ENCODE measurements around the gene USF2. TPM values are rescaled to one million over a fixed set of nuclear protein-coding genes. Genes with fewer than 3 reads are reported as not detected.
"Not testable (repeated sequence)": the region's sequence is repeated elsewhere in the genome, so short reads cannot be mapped to it uniquely, and the experiment has no call there.

Gene USF2
- total RNA-seq, 2 experiments from 2014 or later, result 116 to 154 TPM

DNA sequence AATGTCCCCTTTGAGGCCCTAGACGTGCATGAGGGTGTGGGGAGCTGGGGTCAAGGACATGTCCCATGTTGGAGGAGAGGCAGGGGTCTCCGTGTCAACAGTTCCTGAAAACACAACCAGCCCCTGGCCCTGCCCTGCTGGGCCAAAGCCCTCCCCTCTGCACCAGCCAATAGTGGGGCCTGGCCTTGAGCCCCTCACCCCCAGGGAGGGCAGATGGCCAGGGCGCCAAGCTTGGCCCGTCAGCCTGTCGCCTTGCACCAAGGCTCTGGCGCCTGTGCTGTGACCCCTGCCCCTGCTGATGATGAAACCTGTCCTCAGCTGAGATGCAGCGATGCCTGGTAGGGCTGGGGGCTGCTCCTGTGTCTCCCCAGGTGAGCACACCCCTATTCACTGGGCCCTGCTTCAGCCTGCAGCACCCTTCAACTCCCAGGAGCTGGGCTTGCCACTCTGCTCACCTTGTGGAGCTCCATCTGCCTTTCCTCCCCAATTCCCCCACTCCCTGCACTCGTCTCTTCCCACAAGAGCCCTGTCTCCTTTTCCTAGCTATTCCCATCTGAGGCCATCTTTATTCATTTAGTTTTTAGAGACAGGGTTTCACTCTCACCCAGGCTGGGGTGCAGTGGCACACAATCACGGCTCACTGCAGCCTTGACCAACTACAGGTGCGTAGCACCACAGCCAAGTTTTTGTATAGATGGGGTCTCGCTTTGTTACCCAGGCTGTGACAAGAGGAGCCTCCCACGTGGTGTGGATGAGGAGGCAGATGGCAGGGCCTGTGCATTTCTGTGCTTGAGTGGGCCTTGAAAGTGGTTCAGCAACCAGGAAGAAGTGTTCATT lies 11.4 kb downstream of the USF2 start:
- POLR2A ChIA-PET, result interaction anchor here (0.7 to 1.6 kb wide), 2 partner anchors 14 to 16 kb away, joined by 3 to 4 read pairs; no protein-coding TSS in a partner anchor
- Mint-ChIP-seq H3K9me3 (ENCODE audit: low read depth) (no peaks in the 10 kb centered on the region), H3K27me3 (peaks cover 20% of the 10 kb centered on the region), H3K27ac (no peak overlapping the region), H3K36me3 (ENCODE audit: low read depth) (peaks cover 11% of the 10 kb centered on the region), H3K4me1 (peaks cover 4% of the 10 kb centered on the region), H3K4me3 (no peak overlapping the region)
- ATAC-seq, result no peak
- CTCF ChIA-PET, result interaction anchor here (0.6 to 0.7 kb wide), 2 partner anchors 124 to 230 kb away, joined by 3 read pairs; no protein-coding TSS in a partner anchor
- intact Hi-C loops (cut with DNase I, micrococcal nuclease), result no loop called here
- no peak for DNase-seq

DNA sequence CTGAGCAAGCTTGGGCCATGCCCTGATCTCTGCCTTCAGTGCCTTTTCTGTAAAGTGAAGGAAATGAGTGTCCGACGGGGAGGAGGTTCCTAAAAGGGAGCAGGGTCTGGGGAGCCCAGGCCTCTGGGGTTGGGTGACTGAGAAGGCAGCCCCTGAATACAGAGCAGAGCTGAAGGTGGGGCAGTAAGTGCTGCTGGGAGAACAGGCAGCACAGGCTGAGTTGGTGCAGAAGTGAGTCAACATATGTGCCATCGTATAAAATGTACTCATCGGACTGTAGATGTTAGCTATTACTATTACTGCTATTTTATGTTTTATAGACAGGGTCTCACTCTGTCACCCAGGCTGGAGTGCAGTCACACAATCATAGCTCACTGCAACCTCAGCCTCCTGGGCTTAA lies 12.5 kb downstream of the USF2 start:
- Mint-ChIP-seq H3K27me3 (peaks cover 22% of the 10 kb centered on the region), H3K36me3 (ENCODE audit: low read depth) (peaks cover 5% of the 10 kb centered on the region), H3K9me3 (ENCODE audit: low read depth) (no peaks in the 10 kb centered on the region), H3K27ac (no peak overlapping the region), H3K4me3 (no peak overlapping the region), H3K4me1 (peaks cover 4% of the 10 kb centered on the region)
- intact Hi-C loops (cut with DNase I, micrococcal nuclease), result no loop called here
- ATAC-seq (peak; percentile 51), DNase-seq (no peak)
- ChIA-PET CTCF (interaction anchor here (1.1 kb wide), 1 partner anchor 18 kb away, joined by 3 read pairs; no protein-coding TSS in a partner anchor), POLR2A (interaction anchor here (1.6 kb wide), 1 partner anchor 17 kb away, joined by 4 read pairs; no protein-coding TSS in a partner anchor)

DNA sequence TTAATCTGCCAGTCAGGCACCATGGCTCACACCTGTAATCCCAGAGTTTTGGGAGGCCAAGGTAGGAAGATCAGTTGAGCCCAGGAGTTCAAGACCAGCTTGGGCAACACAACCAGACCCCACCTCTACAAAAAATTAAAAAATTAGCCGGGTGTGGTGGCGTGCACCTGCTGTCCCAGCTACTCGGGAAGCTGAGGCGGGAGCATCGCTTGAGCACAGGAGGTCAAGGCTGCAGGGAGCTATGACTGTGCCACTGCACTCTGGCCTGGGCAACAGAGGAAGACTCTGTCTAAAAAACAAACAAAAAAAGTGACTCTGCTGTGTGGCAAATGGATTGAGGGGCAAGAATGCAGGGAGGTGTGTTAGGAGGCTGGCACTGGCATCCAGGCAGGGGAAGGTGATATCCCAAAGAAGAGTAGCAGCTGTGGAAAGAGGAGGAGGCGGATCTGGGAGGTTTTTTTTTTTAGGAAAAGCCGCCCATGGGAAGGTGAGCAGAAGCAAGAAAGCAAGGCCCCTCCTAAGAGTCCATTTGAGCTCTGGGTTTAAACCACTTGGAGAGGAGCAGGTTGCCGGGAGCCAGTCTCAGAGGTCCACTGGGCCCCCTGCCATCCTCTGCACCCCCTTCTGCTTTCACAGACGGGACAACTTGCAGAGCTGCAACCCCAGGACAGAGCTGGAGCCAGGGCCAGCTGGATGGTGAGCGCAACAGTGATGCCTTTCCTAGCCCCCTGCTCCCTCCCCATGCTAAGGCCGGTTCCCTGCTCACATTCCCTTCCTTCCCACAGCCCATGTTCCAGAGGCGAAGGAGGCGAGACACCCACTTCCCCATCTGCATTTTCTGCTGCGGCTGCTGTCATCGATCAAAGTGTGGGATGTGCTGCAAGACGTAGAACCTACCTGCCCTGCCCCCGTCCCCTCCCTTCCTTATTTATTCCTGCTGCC lies 15.7 kb downstream of the USF2 start:
- intact Hi-C loops (cut with DNase I, micrococcal nuclease), result no loop called here
- ChIA-PET CTCF (interaction anchor here (0.5 to 0.6 kb wide), 3 partner anchors 11 to 374 kb away, joined by 3 read pairs; no protein-coding TSS in a partner anchor), POLR2A (no interaction called here)
- H3K4me3 Mint-ChIP-seq, result no peak overlapping the region
- peaks cover 4% of the 10 kb centered on the region for H3K4me1 Mint-ChIP-seq
- no peak overlapping the region for H3K27ac Mint-ChIP-seq
- peaks cover 22% of the 10 kb centered on the region for H3K27me3 Mint-ChIP-seq
- ATAC-seq, result no peak
- no peaks in the 10 kb centered on the region for H3K9me3 Mint-ChIP-seq (ENCODE audit: low read depth)
- H3K36me3 Mint-ChIP-seq (ENCODE audit: low read depth), result no peaks in the 10 kb centered on the region
- DNase-seq, result no peak

DNA sequence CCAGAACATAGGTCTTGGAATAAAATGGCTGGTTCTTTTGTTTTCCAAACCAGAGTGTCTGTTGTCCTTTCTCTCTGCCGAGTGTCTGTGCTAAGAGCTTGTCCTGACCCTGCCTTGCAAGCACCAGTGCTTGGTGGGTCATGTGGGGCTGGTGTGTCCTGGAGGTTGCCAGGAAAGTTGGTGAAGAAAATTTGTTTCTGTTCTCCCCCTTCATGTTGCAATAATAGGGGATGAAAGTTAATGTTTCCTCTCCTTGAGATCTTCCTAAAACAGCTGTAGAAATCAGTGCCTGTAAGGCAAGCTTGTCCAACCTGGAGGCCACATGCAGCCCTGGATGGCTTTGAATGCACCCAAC lies 16.3 kb downstream of the USF2 start:
- Mint-ChIP-seq H3K9me3 (ENCODE audit: low read depth) (no peaks in the 10 kb centered on the region), H3K4me1 (peaks cover 4% of the 10 kb centered on the region), H3K27ac (no peak overlapping the region), H3K27me3 (peaks cover 22% of the 10 kb centered on the region), H3K4me3 (no peak overlapping the region), H3K36me3 (ENCODE audit: low read depth) (no peaks in the 10 kb centered on the region)
- no peak for ATAC-seq
- ChIA-PET CTCF (no interaction called here), POLR2A (interaction anchor here (0.7 to 1.6 kb wide), 2 partner anchors 21 to 26 kb away, joined by 3 to 12 read pairs; no protein-coding TSS in a partner anchor)
- intact Hi-C loops (cut with DNase I, micrococcal nuclease), result no loop called here
- no peak for DNase-seq

DNA sequence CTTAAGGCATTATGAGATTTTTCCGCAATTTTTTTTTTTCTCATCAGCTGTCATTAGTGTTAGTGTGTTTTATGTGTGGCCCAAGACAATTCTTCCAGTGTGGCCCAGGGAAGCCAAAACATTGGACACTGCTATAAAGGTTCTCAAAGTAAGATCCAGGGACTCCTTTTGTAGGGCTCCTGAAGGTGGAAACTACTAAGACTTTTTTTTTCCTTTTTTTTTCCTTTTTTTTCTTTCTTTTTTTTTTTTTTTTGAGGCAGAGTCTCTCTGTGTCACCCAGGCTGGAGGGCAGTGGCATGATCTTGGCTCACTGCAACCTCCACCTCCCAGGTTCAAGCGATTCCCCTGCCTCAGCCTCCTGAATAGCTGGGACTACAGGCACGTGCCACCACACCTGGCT lies 16.7 kb downstream of the USF2 start:
- H3K27ac Mint-ChIP-seq; H3K9me3 Mint-ChIP-seq (ENCODE audit: low read depth); H3K36me3 Mint-ChIP-seq (ENCODE audit: low read depth); DNase-seq; ATAC-seq; intact Hi-C loops (cut with DNase I, micrococcal nuclease); H3K4me3 Mint-ChIP-seq; H3K4me1 Mint-ChIP-seq: not testable (repeated sequence)
- ChIA-PET CTCF (interaction anchor here (0.6 kb wide), 1 partner anchor 430 kb away, joined by 3 read pairs; no protein-coding TSS in a partner anchor), POLR2A (interaction anchor here (0.7 to 1.6 kb wide), 2 partner anchors 21 to 26 kb away, joined by 3 to 12 read pairs; no protein-coding TSS in a partner anchor)
- peaks cover 22% of the 10 kb centered on the region for H3K27me3 Mint-ChIP-seq

DNA sequence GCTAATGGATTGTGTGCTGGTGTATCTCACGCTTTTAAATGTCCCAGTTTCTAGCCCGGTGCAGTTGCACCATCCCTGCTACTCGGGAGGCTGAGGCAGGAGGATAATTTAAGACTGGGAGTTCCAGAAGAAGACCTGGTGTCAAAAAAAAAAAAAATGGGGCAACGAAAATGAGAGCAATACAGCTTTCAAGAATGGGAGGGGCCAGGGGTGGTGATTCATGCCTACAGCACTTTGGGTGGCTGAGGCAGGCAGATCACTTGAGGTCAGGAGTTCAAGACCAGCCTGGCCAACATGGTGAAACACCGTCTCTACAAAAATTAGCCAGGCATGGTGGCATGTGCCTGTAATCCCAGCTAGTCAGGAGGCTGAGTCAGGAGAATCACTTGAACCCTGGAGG lies 17.3 kb downstream of the USF2 start:
- POLR2A ChIA-PET, result interaction anchor here (1.6 kb wide), 1 partner anchor 22 kb away, joined by 12 read pairs; no protein-coding TSS in a partner anchor
- H3K36me3 Mint-ChIP-seq (ENCODE audit: low read depth); H3K9me3 Mint-ChIP-seq (ENCODE audit: low read depth); H3K4me3 Mint-ChIP-seq; H3K4me1 Mint-ChIP-seq; H3K27ac Mint-ChIP-seq; intact Hi-C loops (cut with DNase I, micrococcal nuclease): not testable (repeated sequence)
- peaks cover 22% of the 10 kb centered on the region for H3K27me3 Mint-ChIP-seq
- ATAC-seq (peak; percentile 37), DNase-seq (peak; percentile 49)
- CTCF ChIA-PET, result interaction anchor here (0.6 kb wide), 1 partner anchor 429 kb away, joined by 3 read pairs; no protein-coding TSS in a partner anchor

DNA sequence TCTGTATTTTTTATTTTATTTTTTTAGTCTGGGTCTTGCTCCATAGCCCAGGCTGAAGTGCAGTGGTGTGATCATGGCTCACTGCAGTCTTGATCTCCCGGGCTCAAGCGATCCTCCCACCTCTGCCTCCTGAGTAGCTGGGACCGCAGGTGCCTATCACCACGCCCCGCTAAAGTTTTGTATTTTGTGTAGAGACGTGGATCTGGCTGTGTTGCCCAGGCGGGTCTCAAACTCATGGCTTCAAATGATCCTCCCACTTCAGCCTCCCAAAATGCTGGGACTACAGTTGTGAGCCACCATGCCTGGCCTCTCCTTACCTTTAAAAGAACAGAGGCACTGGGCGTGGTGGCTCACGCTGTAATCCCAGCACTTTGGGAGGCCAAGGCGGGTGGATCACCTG lies 19.0 kb downstream of the USF2 start:
- H3K9me3 Mint-ChIP-seq (ENCODE audit: low read depth), result no peaks in the 10 kb centered on the region

DNA sequence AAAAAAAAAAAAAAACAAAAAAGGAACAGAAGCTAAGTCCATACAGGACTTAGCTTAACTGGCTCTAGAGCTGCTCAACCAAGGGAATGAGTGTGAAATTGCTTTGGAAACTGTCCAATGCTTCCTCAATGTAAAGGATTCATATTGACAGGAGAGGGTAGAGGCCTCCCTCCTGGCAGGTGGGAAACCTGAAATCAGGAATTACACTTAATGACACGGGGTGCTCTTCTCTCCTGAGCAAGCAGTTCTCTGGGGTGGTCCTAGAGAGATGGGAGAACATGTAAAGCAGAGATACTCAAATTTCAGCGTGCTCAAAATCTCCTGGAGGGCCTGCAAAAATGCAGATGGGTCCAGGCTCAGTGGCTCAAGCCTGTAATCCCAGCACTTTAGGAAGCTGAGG lies 19.6 kb downstream of the USF2 start:
- H3K4me3 Mint-ChIP-seq, result no peak overlapping the region
- ATAC-seq, result no peak
- CTCF ChIA-PET, result interaction anchor here (0.6 kb wide), 1 partner anchor 32 kb away, joined by 3 read pairs; no protein-coding TSS in a partner anchor

More for the DNA sequence above, 19.0 kb downstream of the USF2 start:
- no peaks in the 10 kb centered on the region for H3K4me1 Mint-ChIP-seq
- DNase-seq, result no peak
- no peak overlapping the region for H3K4me3 Mint-ChIP-seq
- intact Hi-C loops (cut with DNase I, micrococcal nuclease), result no loop called here
- CTCF ChIA-PET, result interaction anchor here (0.6 kb wide), 2 partner anchors 10 to 32 kb away, joined by 3 to 4 read pairs; no protein-coding TSS in a partner anchor
- peaks cover 15% of the 10 kb centered on the region for H3K27me3 Mint-ChIP-seq
- ATAC-seq, result no peak
- H3K27ac Mint-ChIP-seq, result no peak overlapping the region
- no peaks in the 10 kb centered on the region for H3K36me3 Mint-ChIP-seq (ENCODE audit: low read depth)
- POLR2A ChIA-PET, result no interaction called here

DNA sequence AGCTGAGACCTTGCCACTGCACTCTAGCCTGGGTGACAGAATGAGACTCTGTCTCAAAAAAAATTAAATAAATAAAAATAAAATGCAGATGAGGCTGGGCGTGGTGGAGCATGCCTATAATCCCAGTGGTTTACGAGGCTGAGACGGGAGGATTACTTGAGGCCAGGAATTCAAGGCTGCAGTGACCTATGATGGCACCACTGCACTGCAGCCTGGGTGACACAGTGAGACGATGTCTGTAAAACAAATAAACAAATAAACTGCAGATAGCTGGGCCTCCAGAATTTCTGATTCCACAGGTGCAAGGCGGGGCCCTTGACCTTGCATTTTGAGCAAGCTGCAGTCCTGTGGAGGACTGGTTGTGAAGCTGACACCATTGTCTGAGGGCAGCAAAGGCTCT lies 20.1 kb downstream of the USF2 start:
- CTCF ChIA-PET, result no interaction called here
- H3K4me1 Mint-ChIP-seq, result no peaks in the 10 kb centered on the region
- intact Hi-C loops (cut with DNase I, micrococcal nuclease), result no loop called here

More for the DNA sequence above, 19.6 kb downstream of the USF2 start:
- H3K4me1 Mint-ChIP-seq, result no peaks in the 10 kb centered on the region
- no peak for DNase-seq
- H3K36me3 Mint-ChIP-seq (ENCODE audit: low read depth), result no peaks in the 10 kb centered on the region
- H3K27me3 Mint-ChIP-seq, result peaks cover 9% of the 10 kb centered on the region
- H3K9me3 Mint-ChIP-seq (ENCODE audit: low read depth), result no peaks in the 10 kb centered on the region
- POLR2A ChIA-PET, result interaction anchor here (0.6 kb wide), 1 partner anchor 39 kb away, joined by 6 read pairs; no protein-coding TSS in a partner anchor
- intact Hi-C loops (cut with DNase I, micrococcal nuclease), result no loop called here
- no peak overlapping the region for H3K27ac Mint-ChIP-seq

DNA sequence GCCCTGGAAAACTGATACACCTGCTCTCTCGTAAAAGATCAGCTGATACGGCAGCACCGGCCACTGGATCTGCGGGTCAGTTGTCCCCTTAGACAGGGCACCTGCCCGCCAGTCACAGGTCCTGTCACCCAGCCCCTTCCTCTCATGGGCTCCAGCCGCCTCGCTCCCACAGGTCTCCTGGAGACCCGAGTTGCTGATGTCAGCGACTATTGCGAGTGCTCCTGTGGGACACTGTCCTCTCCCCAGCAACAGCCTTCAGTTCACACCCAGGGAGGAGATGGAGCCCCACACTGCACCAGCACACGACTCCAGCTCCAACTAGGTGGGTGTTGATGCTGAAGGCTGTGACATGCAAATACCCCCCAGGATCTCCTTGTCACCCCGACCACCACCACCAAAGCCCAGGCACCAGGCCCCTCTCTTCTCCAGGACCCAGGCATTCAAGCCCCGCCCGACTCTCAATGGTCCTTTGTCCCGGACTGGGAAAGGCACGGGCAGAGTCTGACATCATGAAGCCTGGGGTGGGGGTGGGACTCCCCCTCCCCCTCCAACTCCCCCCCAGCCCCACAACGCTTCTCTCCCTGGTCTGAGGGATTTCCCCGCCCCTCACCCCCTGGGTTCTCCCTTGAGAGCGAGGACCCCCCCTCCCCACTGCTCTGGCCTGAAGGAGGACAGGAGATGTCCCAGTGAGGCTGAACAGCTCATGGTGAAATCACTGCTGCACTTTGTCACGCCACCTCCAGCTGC lies 21.8 kb downstream of the USF2 start:
- Mint-ChIP-seq H3K27ac (no peak overlapping the region), H3K4me1 (peaks cover under 1% of the 10 kb centered on the region), H3K9me3 (ENCODE audit: low read depth) (no peaks in the 10 kb centered on the region), H3K27me3 (no peaks in the 10 kb centered on the region), H3K36me3 (ENCODE audit: low read depth) (no peaks in the 10 kb centered on the region), H3K4me3 (no peak overlapping the region)
- ChIA-PET CTCF (no interaction called here), POLR2A (no interaction called here)
- ATAC-seq (no peak), DNase-seq (no peak)
- intact Hi-C loops (cut with DNase I, micrococcal nuclease), result no loop called here

More for the DNA sequence above, 20.1 kb downstream of the USF2 start:
- Mint-ChIP-seq H3K9me3 (ENCODE audit: low read depth) (no peaks in the 10 kb centered on the region), H3K4me3 (no peak overlapping the region), H3K27me3 (peaks cover 7% of the 10 kb centered on the region), H3K27ac (no peak overlapping the region), H3K36me3 (ENCODE audit: low read depth) (no peaks in the 10 kb centered on the region)
- no peak for DNase-seq
- POLR2A ChIA-PET, result no interaction called here
- no peak for ATAC-seq

DNA sequence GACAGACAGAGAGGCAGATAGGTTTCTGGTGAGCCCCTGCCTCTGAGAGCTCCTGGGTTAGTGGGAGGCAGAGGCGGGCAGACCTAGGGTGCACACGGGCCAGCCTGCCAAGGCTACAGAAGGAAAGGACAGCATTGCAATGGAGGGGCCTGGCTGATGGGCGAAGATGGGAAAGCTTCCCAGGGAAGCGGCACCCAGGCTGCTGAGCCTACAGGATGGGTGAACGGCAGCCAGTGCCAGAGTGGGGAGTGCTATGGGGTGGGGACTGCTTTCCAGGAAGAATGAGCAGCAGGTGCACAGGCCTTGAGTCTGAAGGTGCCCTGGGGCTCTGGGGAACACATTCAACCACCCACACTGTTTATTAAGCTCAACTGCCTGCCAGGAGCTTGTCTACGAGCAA lies 22.5 kb downstream of the USF2 start:
- no peaks in the 10 kb centered on the region for H3K27me3 Mint-ChIP-seq
- H3K27ac Mint-ChIP-seq, result no peak overlapping the region
- intact Hi-C loops (cut with DNase I, micrococcal nuclease), result no loop called here
- H3K9me3 Mint-ChIP-seq (ENCODE audit: low read depth), result no peaks in the 10 kb centered on the region
- ATAC-seq (no peak), DNase-seq (no peak)
- H3K4me1 Mint-ChIP-seq, result peaks cover 8% of the 10 kb centered on the region
- no peaks in the 10 kb centered on the region for H3K36me3 Mint-ChIP-seq (ENCODE audit: low read depth)
- no peak overlapping the region for H3K4me3 Mint-ChIP-seq
- POLR2A ChIA-PET, result no interaction called here
- CTCF ChIA-PET, result no interaction called here
